Peyer's patch (tissue), 4 donors: Measurements from ENCODE around the gene CCR7. TPM values are rescaled to one million over a fixed set of nuclear protein-coding genes. Genes with fewer than 3 reads are reported as not detected.

ENCODE experiments used
- DNase-seq, 3 donors: peaks; one replicate each; pipeline ENCODE4 v3.0.0-alpha.2; 2017 to 2019
- H3K27ac ChIP-seq, 4 donors: fragments of 200-600 bp; sonication (generic); one replicate each; pipeline ENCODE4 v1.5.1; 2016 to 2019
- H3K27me3 ChIP-seq, 2 donors: fragments of 200-600 bp; sonication (generic); one replicate each; pipeline ENCODE4 v1.5.1; 2019
- H3K36me3 ChIP-seq, 3 donors: fragments of 200-600 bp; sonication (generic); one replicate each; pipeline ENCODE4 v1.5.1; 2016 to 2019
- H3K4me1 ChIP-seq, 4 donors: fragments of 200-600 bp; sonication (generic); one replicate each; pipeline ENCODE4 v1.5.1; 2016 to 2019
- H3K4me3 ChIP-seq, 4 donors: fragments of 200-600 bp; sonication (generic); 1 replicate in 3 of 4; 2 replicates in 1 of 4; pipeline ENCODE4 v1.5.1; 2016 to 2019; ENCODE audit warnings: mild to moderate bottlenecking in 1 of 4
- H3K9me3 ChIP-seq, 4 donors: fragments of 200-600 bp; sonication (generic); one replicate each; pipeline ENCODE4 v1.5.1; 2016 to 2019; ENCODE audit warnings: mild to moderate bottlenecking in 1 of 4
- POLR2A ChIP-seq, 2 donors: fragments of 450-650 bp; IDR thresholded peaks; one replicate each; pipeline ENCODE4 v1.5.1; 2017; ENCODE audit warnings: antibody characterized with exemption in 2 of 2, mild to moderate bottlenecking in 2 of 2, moderate library complexity in 2 of 2
- total RNA-seq, 4 donors: library from RNA; depleted of rRNA; stranded (reverse); fragments of >200 nt; gene quantifications; one replicate each; pipeline ENCODE4 v1.1.0, GENCODE V29; 2016
- TF ChIP-seq, protein P1 (sequence below), 6 experiments: fragments of 450-650 bp in 4 of 6; fragments of 200-600 bp in 2 of 6; sonication (generic) in 1 of 6; IDR thresholded peaks; one replicate each; pipeline ENCODE4 v1.5.1; 2017 to 2019; ENCODE audit warnings: antibody characterized with exemption in 6 of 6, mild to moderate bottlenecking in 3 of 6, moderate library complexity in 1 of 6

CCR7 gene
- total RNA-seq, 4 donors from 2014 or later: 3.1 to 22.3 TPM; not detected in 2

DNA sequence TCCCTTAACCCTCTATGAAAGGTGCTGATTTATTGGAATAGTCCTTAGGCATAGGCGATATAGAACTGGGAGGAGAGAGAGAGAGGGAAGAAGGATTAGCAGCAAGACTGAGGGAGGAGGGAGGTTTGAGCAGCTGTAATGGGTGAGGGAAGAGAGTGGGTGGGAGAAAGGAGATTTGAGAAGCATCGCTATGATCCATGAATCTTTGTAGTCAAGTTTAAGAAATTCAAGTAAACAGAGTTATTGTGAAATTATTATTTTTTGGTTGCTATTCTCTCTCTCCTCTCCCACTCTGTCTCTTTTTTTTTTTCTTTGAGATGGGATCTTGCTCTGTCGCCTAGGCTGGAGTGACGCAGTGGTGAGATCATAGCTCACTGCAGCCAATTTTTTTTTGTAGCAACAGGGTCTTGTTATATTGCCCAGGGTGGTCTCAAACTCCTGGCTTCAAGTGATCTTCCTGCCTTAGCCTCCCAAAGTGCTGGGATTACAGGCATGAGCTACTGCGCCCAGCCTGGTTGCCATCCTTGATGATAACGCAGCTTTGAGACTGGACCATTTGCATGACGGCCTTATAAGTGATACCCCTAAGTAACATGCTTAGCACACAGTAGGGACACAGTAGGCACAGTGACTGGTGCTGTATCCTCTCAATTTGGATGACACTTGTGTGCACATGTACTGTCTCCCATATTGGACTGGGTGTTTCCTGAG lies 42.9 kb downstream of the CCR7 start:
- DNase-seq: peak in 2 of 3 donors; percentile 6 to 18
- no peaks in the 10 kb centered on the region for H3K36me3 ChIP-seq
- TF ChIP-seq, protein P1, sequence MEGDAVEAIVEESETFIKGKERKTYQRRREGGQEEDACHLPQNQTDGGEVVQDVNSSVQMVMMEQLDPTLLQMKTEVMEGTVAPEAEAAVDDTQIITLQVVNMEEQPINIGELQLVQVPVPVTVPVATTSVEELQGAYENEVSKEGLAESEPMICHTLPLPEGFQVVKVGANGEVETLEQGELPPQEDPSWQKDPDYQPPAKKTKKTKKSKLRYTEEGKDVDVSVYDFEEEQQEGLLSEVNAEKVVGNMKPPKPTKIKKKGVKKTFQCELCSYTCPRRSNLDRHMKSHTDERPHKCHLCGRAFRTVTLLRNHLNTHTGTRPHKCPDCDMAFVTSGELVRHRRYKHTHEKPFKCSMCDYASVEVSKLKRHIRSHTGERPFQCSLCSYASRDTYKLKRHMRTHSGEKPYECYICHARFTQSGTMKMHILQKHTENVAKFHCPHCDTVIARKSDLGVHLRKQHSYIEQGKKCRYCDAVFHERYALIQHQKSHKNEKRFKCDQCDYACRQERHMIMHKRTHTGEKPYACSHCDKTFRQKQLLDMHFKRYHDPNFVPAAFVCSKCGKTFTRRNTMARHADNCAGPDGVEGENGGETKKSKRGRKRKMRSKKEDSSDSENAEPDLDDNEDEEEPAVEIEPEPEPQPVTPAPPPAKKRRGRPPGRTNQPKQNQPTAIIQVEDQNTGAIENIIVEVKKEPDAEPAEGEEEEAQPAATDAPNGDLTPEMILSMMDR (IDR thresholded peaks at IDR 0.05): no peak
- TF ChIP-seq POLR2A (IDR thresholded peaks at IDR 0.05): no peak
- H3K4me3 ChIP-seq: no peak overlapping the region
- H3K9me3 ChIP-seq: no peaks in the 10 kb centered on the region
- H3K27ac ChIP-seq: peak overlapping the region in 1 of 4 donors; percentile 30
- H3K4me1 ChIP-seq: no peaks in the 10 kb centered on the region
- H3K27me3 ChIP-seq: no peaks in the 10 kb centered on the region

DNA sequence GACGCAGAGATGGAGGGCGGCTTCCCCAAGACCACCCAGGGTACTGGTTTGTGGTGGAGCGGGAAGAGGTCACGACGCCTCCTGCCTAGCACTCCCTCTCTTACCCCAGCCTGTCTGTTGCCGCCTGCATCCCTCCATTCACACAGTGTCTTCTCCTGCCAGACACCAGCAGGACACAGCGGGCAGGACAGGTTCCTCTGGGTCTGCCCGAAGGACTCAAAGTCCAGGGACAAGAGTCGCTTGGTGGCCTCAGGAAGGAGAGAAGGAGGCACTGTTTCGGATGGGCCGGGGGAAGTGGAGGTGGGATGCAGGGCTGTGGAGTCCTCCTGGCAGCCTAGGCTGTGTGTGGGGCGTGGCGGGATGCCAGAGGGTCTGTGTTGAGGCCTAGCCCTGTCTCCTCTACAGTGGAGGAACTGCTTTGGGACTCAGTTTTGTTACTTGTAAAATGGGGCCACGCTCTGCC lies 44.2 kb downstream of the CCR7 start:
- no peak overlapping the region for H3K4me3 ChIP-seq
- no peak for TF ChIP-seq POLR2A (IDR thresholded peaks at IDR 0.05)
- TF ChIP-seq, protein P1 (IDR thresholded peaks at IDR 0.05): no peak
- peaks cover 0 to 12% (median 7%) of the 10 kb centered on the region in 4 donors for H3K4me1 ChIP-seq
- H3K27ac ChIP-seq: no peak overlapping the region
- H3K36me3 ChIP-seq: no peaks in the 10 kb centered on the region
- peak in 2 of 3 donors; percentile 40 to 44 for DNase-seq
- H3K27me3 ChIP-seq: no peaks in the 10 kb centered on the region
- no peaks in the 10 kb centered on the region for H3K9me3 ChIP-seq

DNA sequence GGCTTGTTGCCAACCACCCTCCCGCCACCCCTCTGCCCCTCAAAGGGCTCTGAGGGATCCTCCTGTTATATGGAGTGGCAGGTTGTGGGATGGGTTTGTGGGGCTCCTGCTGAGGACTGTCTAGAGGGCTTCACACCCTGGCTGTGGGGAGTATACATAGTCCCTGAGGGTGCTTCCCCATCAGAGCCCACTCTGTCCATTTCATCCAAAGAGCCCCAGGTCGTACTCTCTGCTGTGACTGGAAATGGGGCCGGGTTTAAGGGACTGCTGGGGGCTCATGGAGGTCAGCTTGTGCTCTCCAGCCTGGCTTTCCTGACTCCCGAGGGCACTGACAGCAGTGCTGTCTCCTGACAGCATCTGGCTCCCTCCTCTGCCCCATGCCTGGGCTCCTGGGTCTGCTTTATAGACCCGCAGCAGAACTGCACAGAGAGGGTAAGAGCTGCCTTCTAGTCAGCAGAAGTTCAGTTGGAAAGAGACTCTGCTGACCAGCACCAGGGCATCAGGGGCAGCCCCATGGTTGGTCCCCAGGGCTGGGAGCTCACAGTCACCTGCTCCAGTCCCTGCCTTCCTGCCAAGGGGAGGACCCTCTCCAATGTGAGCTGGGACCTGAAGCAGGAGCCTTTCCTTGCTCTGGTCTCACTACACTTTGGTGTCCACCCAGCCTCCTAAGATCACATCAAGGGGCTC lies 46.0 kb downstream of the CCR7 start:
- no peak overlapping the region for H3K27ac ChIP-seq
- H3K9me3 ChIP-seq: no peaks in the 10 kb centered on the region
- peaks cover 0 to 18% (median 14%) of the 10 kb centered on the region in 4 donors for H3K4me1 ChIP-seq
- peak in 2 of 3 donors; percentile 41 to 42 for DNase-seq
- no peak overlapping the region for H3K4me3 ChIP-seq
- no peaks in the 10 kb centered on the region for H3K27me3 ChIP-seq
- H3K36me3 ChIP-seq: no peaks in the 10 kb centered on the region
- no peak for TF ChIP-seq POLR2A (IDR thresholded peaks at IDR 0.05)
- TF ChIP-seq, protein P1 (IDR thresholded peaks at IDR 0.05): no peak

DNA sequence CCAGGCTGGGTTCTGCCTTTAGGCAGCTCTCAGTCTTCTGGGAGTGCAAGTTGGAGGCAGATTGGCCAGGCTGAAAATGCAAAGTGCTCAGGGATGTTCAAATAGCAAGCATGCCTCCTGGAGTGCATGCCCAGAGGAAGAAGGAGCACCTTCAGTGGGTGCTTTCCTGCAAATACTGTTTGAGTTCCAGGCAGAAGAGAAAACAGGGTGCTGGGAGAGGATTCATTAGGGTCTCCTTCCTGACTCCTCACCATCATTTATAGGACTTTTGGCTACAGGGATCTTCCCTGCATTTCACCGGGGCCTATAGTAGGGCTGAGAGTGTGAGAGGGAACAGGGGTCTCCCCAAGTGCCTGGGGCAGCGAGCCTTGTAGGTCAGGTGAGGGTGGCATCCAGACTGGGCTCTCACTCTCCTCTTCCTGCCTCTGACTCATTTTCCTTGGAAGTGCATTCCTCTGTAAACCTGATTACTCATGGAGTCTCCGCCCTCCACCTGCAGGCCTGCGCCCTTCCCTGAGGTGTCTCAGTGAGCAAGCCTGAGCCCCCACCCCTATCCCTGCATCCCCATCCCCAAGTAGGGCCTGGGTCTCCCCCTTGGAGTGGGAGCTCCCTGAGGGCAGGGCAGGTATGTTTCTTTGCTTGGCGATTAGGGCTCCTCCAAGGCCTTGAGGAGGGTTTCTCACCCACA lies 46.7 kb downstream of the CCR7 start:
- Histone ChIP-seq H3K27me3 (no peaks in the 10 kb centered on the region), H3K36me3 (no peaks in the 10 kb centered on the region), H3K9me3 (no peaks in the 10 kb centered on the region), H3K27ac (no peak overlapping the region), H3K4me3 (no peak overlapping the region), H3K4me1 (peaks cover 0 to 18% (median 14%) of the 10 kb centered on the region in 4 donors)
- TF ChIP-seq, protein P1 (IDR thresholded peaks at IDR 0.05): peak in 1 of 6 experiments; percentile 8
- no peak for TF ChIP-seq POLR2A (IDR thresholded peaks at IDR 0.05)
- DNase-seq: peak in 2 of 3 donors; percentile 62 to 77

DNA sequence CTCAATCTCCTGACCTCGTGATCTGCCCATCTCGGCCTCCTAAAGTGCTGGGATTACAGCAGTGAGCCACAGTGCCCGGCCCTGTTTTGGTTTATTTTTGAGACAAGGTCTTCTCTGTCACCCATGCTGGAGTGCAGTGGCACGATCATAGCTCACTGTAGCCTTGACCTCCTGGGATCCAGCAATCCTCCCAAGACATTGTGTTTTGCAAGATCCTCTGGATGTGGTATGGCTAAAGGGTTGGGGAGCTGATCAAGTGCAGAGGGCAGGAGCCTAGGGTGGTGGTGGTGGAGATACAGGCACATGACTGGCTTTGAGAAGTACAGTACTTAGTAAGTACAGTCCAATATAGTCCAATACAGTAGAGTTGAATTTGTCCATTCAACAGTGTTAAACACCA lies 47.3 kb downstream of the CCR7 start:
- Histone ChIP-seq H3K27me3 (no peaks in the 10 kb centered on the region), H3K36me3 (no peaks in the 10 kb centered on the region), H3K27ac (no peak overlapping the region), H3K9me3 (no peaks in the 10 kb centered on the region), H3K4me3 (no peak overlapping the region), H3K4me1 (peaks cover 0 to 18% (median 14%) of the 10 kb centered on the region in 4 donors)
- no peak for TF ChIP-seq POLR2A (IDR thresholded peaks at IDR 0.05)
- TF ChIP-seq, protein P1 (IDR thresholded peaks at IDR 0.05): no peak
- peak in 1 of 3 donors; percentile 42 for DNase-seq
